HepG2 (cell line): ENCODE data around the gene SLC6A12. TPM values are rescaled to one million over a fixed set of nuclear protein-coding genes. Genes with fewer than 3 reads are reported as not detected.
A peak's percentile ranks its signal among the peaks of the same experiment; 100 is the strongest.

Experiments
- AGO2 ChIP-seq: fragments of 200-400 bp; formaldehyde crosslinking; optimal IDR thresholded peaks from 2 replicates; pipeline ENCODE3; 2017; ENCODE audit warnings: mild to moderate bottlenecking, low read depth, low read length, moderate library complexity
- FOXO1 ChIP-seq: sonication (generic); formaldehyde crosslinking; IDR thresholded peaks from 2 replicates; pipeline ENCODE4 v1.4.0; 2020; ENCODE audit warnings: missing genetic modification reagents
- MEIS2 ChIP-seq: sonication (generic); formaldehyde crosslinking; IDR thresholded peaks from 2 replicates; pipeline ENCODE4 v1.9.0; 2021; ENCODE audit warnings: mild to moderate bottlenecking, missing genetic modification reagents
- MIER3 ChIP-seq: IDR thresholded peaks from 2 replicates; pipeline ENCODE4 v1.6.1; 2016; ENCODE audit warnings: missing compliant biosample characterization, borderline replicate concordance
- MIXL1 ChIP-seq: IDR thresholded peaks from 2 replicates; pipeline ENCODE4 v1.6.1; 2016
- NFYC ChIP-seq: IDR thresholded peaks from 2 replicates; pipeline ENCODE4 v1.6.1; 2016; ENCODE audit warnings: missing genetic modification reagents, missing compliant biosample characterization
- NR1H2 ChIP-seq: sonication (generic); formaldehyde crosslinking; IDR thresholded peaks from 2 replicates; pipeline ENCODE4 v1.8.1; 2022; ENCODE audit warnings: low read depth, missing genetic modification reagents, borderline replicate concordance
- PHF21A ChIP-seq: sonication (generic); formaldehyde crosslinking; IDR thresholded peaks from 2 replicates; pipeline ENCODE4 v1.5.0; 2020; ENCODE audit warnings: mild to moderate bottlenecking, missing genetic modification reagents
- POLR2AphosphoS2 ChIP-seq: IDR thresholded peaks from 2 replicates; pipeline ENCODE4 v1.6.1; 2011; ENCODE audit warnings: low read depth, low read length, improper control_type of control experiment
- SP5 ChIP-seq: IDR thresholded peaks from 2 replicates; pipeline ENCODE4 v1.6.1; 2016; ENCODE audit warnings: low read depth, borderline replicate concordance
- SRSF1 ChIP-seq: fragments of 200-400 bp; formaldehyde crosslinking; optimal IDR thresholded peaks from 2 replicates; pipeline ENCODE3; 2017; ENCODE audit warnings: mild to moderate bottlenecking, low read depth, low read length, moderate library complexity
- ZFP1 ChIP-seq: IDR thresholded peaks from 2 replicates; pipeline ENCODE4 v1.6.1; 2016
- ZMYM3 ChIP-seq: sonication (generic); formaldehyde crosslinking; IDR thresholded peaks from 2 replicates; pipeline ENCODE4 v1.5.1; 2020; ENCODE audit warnings: mild to moderate bottlenecking, missing genetic modification reagents
- ZNF17 ChIP-seq: sonication (generic); formaldehyde crosslinking; IDR thresholded peaks from 2 replicates; pipeline ENCODE4 v1.5.0; 2020; ENCODE audit warnings: mild to moderate bottlenecking, missing genetic modification reagents
- ZNF572 ChIP-seq: sonication (generic); formaldehyde crosslinking; IDR thresholded peaks from 2 replicates; pipeline ENCODE4 v1.5.1; 2020; ENCODE audit warnings: mild to moderate bottlenecking, missing genetic modification reagents
- polyA plus RNA-seq, 8 experiments: library from polyadenylated mRNA; depleted of rRNA in 3 of 8; stranded (reverse) in 7 of 8; unstranded in 1 of 8; fragments of >200 nt; fragmentation: Illumina TruSeq in 4 of 8; extraction: Trizol in 4 of 8; gene quantifications; 2 replicates each; pipeline versions ENCODE4 v1.2.1 to v1.2.3, GENCODE V29; 2011 to 2016; ENCODE audit warnings: low read depth in 4 of 8, missing spikeins in 1 of 8, mixed read lengths in 1 of 8; ENCODE audit not compliant: insufficient read depth in 1 of 8
- total RNA-seq, 5 experiments: library from RNA; depleted of rRNA; stranded (reverse); fragments of >200 nt; fragmentation: Illumina TruSeq; extraction: Trizol; gene quantifications; 2 replicates each; pipeline ENCODE4 v1.2.3, GENCODE V29; 2016; ENCODE audit warnings: low read depth in 1 of 5
- TF ChIP-seq, protein P1 (sequence below): sonication (generic); formaldehyde crosslinking; IDR thresholded peaks from 2 replicates; pipeline ENCODE4 v1.4.0; 2020; ENCODE audit warnings: missing genetic modification reagents
- TF ChIP-seq, protein P2 (sequence below): sonication (generic); formaldehyde crosslinking; IDR thresholded peaks from 2 replicates; pipeline ENCODE4 v1.9.0; 2021; ENCODE audit warnings: missing genetic modification reagents, mild to moderate bottlenecking, borderline replicate concordance
- TF ChIP-seq, protein P3 (sequence below): sonication (generic); formaldehyde crosslinking; IDR thresholded peaks from 2 replicates; pipeline ENCODE4 v1.8.1; 2023; ENCODE audit warnings: mild to moderate bottlenecking, missing genetic modification reagents
- TF ChIP-seq, protein P4 (sequence below): sonication (generic); formaldehyde crosslinking; IDR thresholded peaks from 2 replicates; pipeline ENCODE4 v1.8.1; 2023; ENCODE audit warnings: mild to moderate bottlenecking, moderate library complexity, missing genetic modification reagents

Gene SLC6A12
- total and polyA plus RNA-seq, 2 of the 13 experiments (the other 11 are each of a cell fraction or from before 2014, with no cell fraction given): 3.7 to 18.8 TPM

DNA sequence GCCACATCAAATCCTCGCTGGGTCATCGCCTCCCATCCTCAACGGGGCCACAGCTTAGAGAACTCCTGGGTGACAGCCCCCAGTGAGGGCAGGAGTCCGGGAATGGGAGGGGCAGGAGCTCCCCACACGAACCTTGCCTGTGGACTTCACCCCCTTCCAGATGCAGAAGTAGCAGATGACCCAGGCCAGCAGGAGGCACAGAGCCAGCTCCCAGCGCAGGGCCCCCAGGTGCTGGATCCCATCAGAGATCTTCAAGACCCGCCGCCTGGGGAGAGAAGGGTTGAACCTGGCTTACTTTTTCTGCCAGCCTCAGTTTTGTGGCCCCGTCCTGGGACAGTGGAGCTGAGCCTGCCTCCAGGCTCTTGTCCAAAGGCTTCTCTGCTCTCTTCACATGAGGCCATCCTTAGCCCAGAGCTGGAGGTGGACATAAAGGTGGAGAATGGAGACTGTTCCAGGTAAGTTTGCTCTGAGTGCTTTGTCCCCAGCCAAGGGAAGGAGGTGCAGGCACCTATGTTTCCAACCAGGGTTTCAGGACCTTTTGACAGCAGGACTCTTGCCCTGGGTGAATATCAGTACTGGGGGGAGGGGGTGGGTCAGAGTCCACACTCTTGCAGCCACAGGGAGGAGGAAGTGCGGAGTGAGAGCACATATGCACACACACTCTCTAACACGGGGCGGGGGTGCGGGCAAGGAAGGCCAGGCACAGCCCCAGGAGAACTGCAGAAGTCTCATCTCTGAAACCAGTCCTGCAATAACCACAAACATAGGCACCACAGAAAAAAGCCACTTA is 23.3 kb upstream of the SLC6A12 start (continued):
- TF ChIP-seq, protein P1, sequence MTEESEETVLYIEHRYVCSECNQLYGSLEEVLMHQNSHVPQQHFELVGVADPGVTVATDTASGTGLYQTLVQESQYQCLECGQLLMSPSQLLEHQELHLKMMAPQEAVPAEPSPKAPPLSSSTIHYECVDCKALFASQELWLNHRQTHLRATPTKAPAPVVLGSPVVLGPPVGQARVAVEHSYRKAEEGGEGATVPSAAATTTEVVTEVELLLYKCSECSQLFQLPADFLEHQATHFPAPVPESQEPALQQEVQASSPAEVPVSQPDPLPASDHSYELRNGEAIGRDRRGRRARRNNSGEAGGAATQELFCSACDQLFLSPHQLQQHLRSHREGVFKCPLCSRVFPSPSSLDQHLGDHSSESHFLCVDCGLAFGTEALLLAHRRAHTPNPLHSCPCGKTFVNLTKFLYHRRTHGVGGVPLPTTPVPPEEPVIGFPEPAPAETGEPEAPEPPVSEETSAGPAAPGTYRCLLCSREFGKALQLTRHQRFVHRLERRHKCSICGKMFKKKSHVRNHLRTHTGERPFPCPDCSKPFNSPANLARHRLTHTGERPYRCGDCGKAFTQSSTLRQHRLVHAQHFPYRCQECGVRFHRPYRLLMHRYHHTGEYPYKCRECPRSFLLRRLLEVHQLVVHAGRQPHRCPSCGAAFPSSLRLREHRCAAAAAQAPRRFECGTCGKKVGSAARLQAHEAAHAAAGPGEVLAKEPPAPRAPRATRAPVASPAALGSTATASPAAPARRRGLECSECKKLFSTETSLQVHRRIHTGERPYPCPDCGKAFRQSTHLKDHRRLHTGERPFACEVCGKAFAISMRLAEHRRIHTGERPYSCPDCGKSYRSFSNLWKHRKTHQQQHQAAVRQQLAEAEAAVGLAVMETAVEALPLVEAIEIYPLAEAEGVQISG (CRISPR knock-in tag): 0 out of 2 replicates have a peak, but pooled peaks have one; percentile 44
- TF ChIP-seq SP5 (CRISPR knock-in tag) (0 out of 2 replicates have a peak, but pooled peaks have one; percentile 20), FOXO1 (CRISPR knock-in tag) (no peak), ZNF572 (CRISPR knock-in tag) (0 out of 2 replicates have a peak, but pooled peaks have one; percentile 82), MIXL1 (CRISPR knock-in tag) (no peak), POLR2AphosphoS2 (no peak), ZNF17 (CRISPR knock-in tag) (no peak), SRSF1 (peak; percentile 37), NFYC (CRISPR knock-in tag) (no peak), AGO2 (no peak), MIER3 (CRISPR knock-in tag) (0 out of 2 replicates have a peak, but pooled peaks have one; percentile 39), NR1H2 (CRISPR knock-in tag) (no peak), MEIS2 (CRISPR knock-in tag) (no peak), ZFP1 (no peak), PHF21A (0 out of 2 replicates have a peak, but pooled peaks have one; percentile 49), ZMYM3 (CRISPR knock-in tag) (peak; percentile 18; the same call in 1 of the 2 replicates)
- TF ChIP-seq, protein P2, sequence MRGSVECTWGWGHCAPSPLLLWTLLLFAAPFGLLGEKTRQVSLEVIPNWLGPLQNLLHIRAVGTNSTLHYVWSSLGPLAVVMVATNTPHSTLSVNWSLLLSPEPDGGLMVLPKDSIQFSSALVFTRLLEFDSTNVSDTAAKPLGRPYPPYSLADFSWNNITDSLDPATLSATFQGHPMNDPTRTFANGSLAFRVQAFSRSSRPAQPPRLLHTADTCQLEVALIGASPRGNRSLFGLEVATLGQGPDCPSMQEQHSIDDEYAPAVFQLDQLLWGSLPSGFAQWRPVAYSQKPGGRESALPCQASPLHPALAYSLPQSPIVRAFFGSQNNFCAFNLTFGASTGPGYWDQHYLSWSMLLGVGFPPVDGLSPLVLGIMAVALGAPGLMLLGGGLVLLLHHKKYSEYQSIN: no peak
- TF ChIP-seq, protein P3, sequence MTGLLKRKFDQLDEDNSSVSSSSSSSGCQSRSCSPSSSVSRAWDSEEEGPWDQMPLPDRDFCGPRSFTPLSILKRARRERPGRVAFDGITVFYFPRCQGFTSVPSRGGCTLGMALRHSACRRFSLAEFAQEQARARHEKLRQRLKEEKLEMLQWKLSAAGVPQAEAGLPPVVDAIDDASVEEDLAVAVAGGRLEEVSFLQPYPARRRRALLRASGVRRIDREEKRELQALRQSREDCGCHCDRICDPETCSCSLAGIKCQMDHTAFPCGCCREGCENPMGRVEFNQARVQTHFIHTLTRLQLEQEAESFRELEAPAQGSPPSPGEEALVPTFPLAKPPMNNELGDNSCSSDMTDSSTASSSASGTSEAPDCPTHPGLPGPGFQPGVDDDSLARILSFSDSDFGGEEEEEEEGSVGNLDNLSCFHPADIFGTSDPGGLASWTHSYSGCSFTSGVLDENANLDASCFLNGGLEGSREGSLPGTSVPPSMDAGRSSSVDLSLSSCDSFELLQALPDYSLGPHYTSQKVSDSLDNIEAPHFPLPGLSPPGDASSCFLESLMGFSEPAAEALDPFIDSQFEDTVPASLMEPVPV (CRISPR knock-in tag): no peak
- TF ChIP-seq, protein P4, sequence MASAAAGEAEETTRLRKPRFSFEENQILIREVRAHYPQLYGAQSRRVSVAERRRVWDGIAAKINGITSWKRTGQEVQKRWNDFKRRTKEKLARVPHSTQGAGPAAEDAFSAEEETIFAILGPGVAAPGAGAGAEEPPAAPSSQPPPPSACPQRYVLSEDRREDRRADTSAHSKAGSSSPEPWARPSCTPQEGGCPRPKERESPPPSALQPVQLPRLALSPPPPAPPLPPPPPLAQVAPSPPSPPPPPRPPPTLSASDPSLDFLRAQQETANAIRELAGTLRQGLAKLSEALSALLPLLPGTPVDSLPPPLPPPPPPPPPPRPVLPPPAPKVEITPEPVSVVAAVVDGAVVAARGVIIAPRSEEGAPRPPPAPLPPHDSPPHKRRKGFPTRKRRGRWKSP (CRISPR knock-in tag): no peak
